H1 (cell line): Measurements from ENCODE around the gene EIF2B2. TPM values are rescaled to one million over a fixed set of nuclear protein-coding genes. Genes with fewer than 3 reads are reported as not detected.
A peak's percentile ranks its signal among the peaks of the same experiment; 100 is the strongest.

Source experiments
- CTCF ChIA-PET: fragments of 300-600 bp; sonication (Branson Sonifier 250); formaldehyde crosslinking; loops from one replicate; lab custom pipeline; 2021; ENCODE audit not compliant: partially characterized antibody; lab: Charles Lee
- POLR2A ChIA-PET: fragments of 300-600 bp; sonication (Branson Sonifier 250); formaldehyde crosslinking; loops from one replicate; lab custom pipeline; 2021; ENCODE audit warnings: inconsistent platforms; ENCODE audit not compliant: partially characterized antibody; lab: Charles Lee
- DNase-seq, 2 experiments: peaks; one replicate each; pipeline versions ENCODE4 v3.0.0 to v3.0.0-alpha.2; 2010 to 2022; ENCODE audit warnings: low spot score in 2 of 2, low read depth in 1 of 2, mixed read lengths in 1 of 2
- FAIRE-seq: peaks from 2 replicates; lab custom pipeline; 2011; peaks lifted over from hg19 to GRCh38; lab: Jason Lieb, UNC
- H2AFZ ChIP-seq: 2 replicates; pipeline ENCODE4 v1.8.1; 2012; ENCODE audit warnings: low read length, inconsistent platforms
- H2AK5ac ChIP-seq: 2 replicates; pipeline ENCODE4 v1.6.1; 2013; ENCODE audit warnings: low read depth, low read length
- H2BK120ac ChIP-seq: replicated peaks from 2 replicates; pipeline ENCODE3; 2013; ENCODE audit warnings: low read depth, low read length, inconsistent platforms
- H2BK12ac ChIP-seq: 2 replicates; pipeline ENCODE4 v1.6.1; 2013; ENCODE audit warnings: low read depth, low read length
- H2BK15ac ChIP-seq: 2 replicates; pipeline ENCODE4 v1.6.1; 2013; ENCODE audit warnings: low read length
- H2BK20ac ChIP-seq: 2 replicates; pipeline ENCODE4 v1.6.1; 2013; ENCODE audit warnings: low read length
- H2BK5ac ChIP-seq: 2 replicates; pipeline ENCODE4 v1.6.1; 2013; ENCODE audit warnings: low read depth, low read length
- H3K14ac ChIP-seq: 2 replicates; pipeline ENCODE4 v1.6.1; 2013; ENCODE audit warnings: inconsistent platforms; ENCODE audit not compliant: insufficient read length
- H3K18ac ChIP-seq: 2 replicates; pipeline ENCODE4 v1.6.1; 2013; ENCODE audit warnings: low read length; ENCODE audit errors: extremely low read depth
- H3K23ac ChIP-seq: 2 replicates; pipeline ENCODE4 v1.6.1; 2013; ENCODE audit warnings: inconsistent platforms; ENCODE audit not compliant: insufficient read length
- H3K23me2 ChIP-seq: 2 replicates; pipeline ENCODE4 v1.6.1; 2013; ENCODE audit warnings: low read depth, low read length
- H3K27ac ChIP-seq: 2 replicates; pipeline ENCODE4 v1.6.1; 2011; ENCODE audit warnings: low read depth, low read length, inconsistent platforms
- H3K27me3 ChIP-seq, 4 experiments: replicated peaks in 1 of 4; 1 replicate in 1 of 4; 2 replicates in 3 of 4; pipeline versions ENCODE4 v1.6.1 to v1.8.1; 2011 to 2013; ENCODE audit warnings: low read length in 3 of 4, mild to moderate bottlenecking in 3 of 4, inconsistent platforms in 2 of 4, mixed read lengths in 2 of 4, moderate library complexity in 1 of 4; ENCODE audit not compliant: control insufficient read depth in 3 of 4, insufficient read depth in 3 of 4; ENCODE audit errors: extremely low read depth in 1 of 4
- H3K36me3 ChIP-seq, 4 experiments: 2 replicates each; pipeline versions ENCODE4 v1.6.1 to v1.8.1; 2011 to 2013; ENCODE audit warnings: mild to moderate bottlenecking in 4 of 4, low read length in 3 of 4, moderate library complexity in 2 of 4, control low read depth in 1 of 4, inconsistent platforms in 1 of 4; ENCODE audit not compliant: insufficient read depth in 4 of 4, control insufficient read depth in 2 of 4
- H3K4ac ChIP-seq: replicated peaks from 2 replicates; pipeline ENCODE3; 2013; ENCODE audit warnings: low read length, low read depth, mixed read lengths, inconsistent platforms; ENCODE audit not compliant: insufficient read length
- H3K4me1 ChIP-seq, 4 experiments: replicated peaks in 1 of 4; 1 replicate in 1 of 4; 2 replicates in 3 of 4; pipeline versions ENCODE4 v1.6.1 to v1.8.1; 2011 to 2013; ENCODE audit warnings: low read length in 3 of 4, inconsistent platforms in 2 of 4, mixed read lengths in 1 of 4; ENCODE audit not compliant: insufficient read depth in 4 of 4, control insufficient read depth in 3 of 4
- H3K4me2 ChIP-seq, 2 experiments: 2 replicates each; pipeline versions ENCODE4 v1.6.1 to v1.8.1; 2011 to 2013; ENCODE audit warnings: low read depth in 2 of 2, low read length in 2 of 2, control low read depth in 1 of 2, inconsistent platforms in 1 of 2, mild to moderate bottlenecking in 1 of 2; ENCODE audit not compliant: insufficient read depth in 1 of 2
- H3K4me3 ChIP-seq, 4 experiments: fragments of 200-600, 300-600 bp in 1 of 4; sonication (generic), shearing (Covaris generic), sonication (Bioruptor Twin) in 1 of 4; 2 replicates each; pipeline versions ENCODE4 v1.5.1 to v1.8.1; 2011 to 2016; ENCODE audit warnings: low read length in 4 of 4, low read depth in 3 of 4, control low read depth in 2 of 4, inconsistent platforms in 2 of 4, mild to moderate bottlenecking in 2 of 4, mixed read lengths in 1 of 4, moderate library complexity in 1 of 4; ENCODE audit not compliant: insufficient read depth in 2 of 4; ENCODE audit errors: extremely low read depth in 1 of 4
- H3K56ac ChIP-seq: replicated peaks from 2 replicates; pipeline ENCODE3; 2013; ENCODE audit warnings: low read depth, mild to moderate bottlenecking, mixed read lengths, low read length, inconsistent platforms; ENCODE audit not compliant: insufficient read length
- H3K79me1 ChIP-seq: 2 replicates; pipeline ENCODE4 v1.6.1; 2013; ENCODE audit warnings: low read depth, low read length, control low read depth
- H3K79me2 ChIP-seq, 2 experiments: 2 replicates each; pipeline versions ENCODE4 v1.6.1 to v1.8.1; 2012 to 2013; ENCODE audit warnings: low read length in 2 of 2, mild to moderate bottlenecking in 2 of 2, inconsistent platforms in 1 of 2; ENCODE audit not compliant: insufficient read depth in 2 of 2, control insufficient read depth in 1 of 2
- H3K9ac ChIP-seq, 4 experiments: replicated peaks in 1 of 4; 1 replicate in 1 of 4; 2 replicates in 3 of 4; pipeline versions ENCODE4 v1.6.1 to v1.8.1; 2011 to 2013; ENCODE audit warnings: low read depth in 3 of 4, low read length in 3 of 4, control low read depth in 2 of 4, mild to moderate bottlenecking in 2 of 4, moderate library complexity in 2 of 4, inconsistent platforms in 1 of 4; ENCODE audit errors: extremely low read depth in 1 of 4
- H3K9me3 ChIP-seq, 2 experiments: 2 replicates each; pipeline versions ENCODE4 v1.6.1 to v1.8.1; 2012 to 2013; ENCODE audit warnings: mild to moderate bottlenecking in 2 of 2, moderate library complexity in 2 of 2, control low read depth in 1 of 2, inconsistent platforms in 1 of 2, low read depth in 1 of 2, low read length in 1 of 2, mixed read lengths in 1 of 2; ENCODE audit not compliant: insufficient read depth in 2 of 2
- H4K20me1 ChIP-seq, 2 experiments: replicated peaks in 1 of 2; 2 replicates each; pipeline versions ENCODE3 to v1.8.1; 2011 to 2013; ENCODE audit warnings: inconsistent platforms in 2 of 2, low read length in 2 of 2, mild to moderate bottlenecking in 1 of 2; ENCODE audit not compliant: insufficient read depth in 2 of 2, control insufficient read depth in 1 of 2
- H4K5ac ChIP-seq: 2 replicates; pipeline ENCODE4 v1.6.1; 2013; ENCODE audit warnings: low read length, low read depth, mixed read lengths, inconsistent platforms; ENCODE audit not compliant: insufficient read length
- H4K8ac ChIP-seq: 2 replicates; pipeline ENCODE4 v1.8.0; 2013; ENCODE audit warnings: mild to moderate bottlenecking, moderate library complexity, low read length, inconsistent platforms; ENCODE audit not compliant: insufficient read depth; ENCODE audit errors: extremely low read depth
- H4K91ac ChIP-seq: replicated peaks from 2 replicates; pipeline ENCODE3; 2013; ENCODE audit warnings: low read length, mixed read lengths, inconsistent platforms; ENCODE audit not compliant: insufficient read length
- BRCA1 ChIP-seq: IDR thresholded peaks from 2 replicates; pipeline ENCODE4 v1.6.1; 2012; ENCODE audit warnings: low read depth, low read length, improper control_type of control experiment
- CBX5 ChIP-seq: fragments of 300-800, 300-1000 bp; sonication (generic); IDR thresholded peaks from 2 replicates; pipeline ENCODE4 v1.7.1; 2016; ENCODE audit warnings: antibody characterized with exemption, low read length, low read depth
- CBX8 ChIP-seq: fragments of 300-800, 300-1000 bp; sonication (generic); IDR thresholded peaks from 2 replicates; pipeline ENCODE4 v1.7.1; 2016; ENCODE audit warnings: low read depth, low read length, borderline replicate concordance
- CREB1 ChIP-seq: IDR thresholded peaks from 2 replicates; pipeline ENCODE4 v1.6.1; 2012; ENCODE audit warnings: inconsistent platforms
- EP300 ChIP-seq, 2 experiments: IDR thresholded peaks; 1 replicate in 1 of 2; 2 replicates in 1 of 2; pipeline ENCODE4 v1.6.1; 2011 to 2012; ENCODE audit warnings: low read depth in 2 of 2, low read length in 2 of 2, mild to moderate bottlenecking in 2 of 2, borderline replicate concordance in 1 of 2, inconsistent platforms in 1 of 2, moderate library complexity in 1 of 2
- GABPA ChIP-seq: IDR thresholded peaks from 2 replicates; pipeline ENCODE4 v1.6.1; 2011; ENCODE audit warnings: mild to moderate bottlenecking, low read length, moderate library complexity, borderline replicate concordance; ENCODE audit not compliant: insufficient read depth
- SUZ12 ChIP-seq: fragments of 200-600 bp; sonication (generic); IDR thresholded peaks from 2 replicates; pipeline ENCODE4 v1.6.1; 2012; ENCODE audit warnings: mild to moderate bottlenecking, inconsistent platforms, low read length, moderate library complexity, mixed read lengths
- TAF1 ChIP-seq: IDR thresholded peaks from 2 replicates; pipeline ENCODE4 v1.6.1; 2011; ENCODE audit warnings: mild to moderate bottlenecking, low read depth, low read length
- WGBS, 2 experiments: shearing (Covaris generic) in 1 of 2; methylation state at CpG; one replicate each; pipeline versions ENCODE4 v1.1.6 to v1.1.7; 2013 to 2015; ENCODE audit warnings: low lambda C conversion rate in 2 of 2, mixed read lengths in 2 of 2, inconsistent platforms in 1 of 2, low coverage in 1 of 2, missing lambda C conversion rate in 1 of 2; ENCODE audit not compliant: insufficient replicate concordance in 2 of 2, insufficient coverage in 1 of 2, insufficient read length in 1 of 2; ENCODE audit errors: extremely low coverage in 1 of 2, missing lambda C conversion rate in 1 of 2; 5-methylcytosine and 5-hydroxymethylcytosine counted together
- polyA plus RNA-seq, 7 experiments: library from polyadenylated mRNA; depleted of rRNA in 3 of 7; stranded (reverse) in 5 of 7; unstranded in 2 of 7; fragments of >200 nt in 5 of 7; fragments of 200-250 nt in 2 of 7; gene quantifications; 1 replicate in 5 of 7; 2 replicates in 1 of 7; 4 replicates in 1 of 7; pipeline versions ENCODE4 v1.2.1 to v1.2.3, GENCODE V29; 2011 to 2013; ENCODE audit warnings: missing spikeins in 2 of 7, mixed read lengths in 2 of 7
- total RNA-seq: library from RNA; stranded (reverse); fragmentation: NEBNext Ultra II Directional; extraction: Animal tissue kit (Norgen Biotek cat#: 25700); gene quantifications from 2 replicates; pipeline ENCODE4 v1.2.1, GENCODE V29; 2021

Gene EIF2B2
- total and polyA plus RNA-seq, 2 of the 8 experiments (the other 6 are each of a cell fraction or from before 2014, with no cell fraction given): 42.6 to 79.9 TPM

- Histone ChIP-seq H3K4ac (no peak overlapping the region), H3K18ac (no peak overlapping the region; the same call in 1 of the 2 replicates), H4K8ac (no peak overlapping the region; the same call in 1 of the 2 replicates), H3K4me3 (no peak overlapping the region), H3K14ac (no peak overlapping the region), H4K20me1 (no peaks in the 10 kb centered on the region), H3K23ac (no peak overlapping the region), H2BK20ac (no peak overlapping the region), H2BK15ac (no peak overlapping the region; the same call in 1 of the 2 replicates), H4K5ac (no peak overlapping the region), H3K56ac (no peak overlapping the region), H2BK5ac (0 out of 2 replicates have a peak overlapping the region, but pooled peaks have one; percentile 66), H2BK120ac (no peak overlapping the region), H3K36me3 (no peaks in the 10 kb centered on the region), H3K79me1 (no peaks in the 10 kb centered on the region), H2BK12ac (0 out of 2 replicates have a peak overlapping the region, but pooled peaks have one; percentile 50), H3K79me2 (no peaks in the 10 kb centered on the region), H3K4me2 (no peak overlapping the region), H3K23me2 (no peaks in the 10 kb centered on the region), H3K9ac (no peak overlapping the region), H3K27ac (no peak overlapping the region), H2AFZ (peak overlapping the region; percentile 87; the same call in 1 of the 2 replicates), H3K9me3 (no peaks in the 10 kb centered on the region), H3K27me3 (peaks cover 0 to 2% (median 0%) of the 10 kb centered on the region in 4 experiments; a peak in 1 of 7 replicates), H2AK5ac (no peak overlapping the region), H3K4me1 (peaks cover 0 to 31% (median 24%) of the 10 kb centered on the region in 4 experiments; a peak in 6 of 7 replicates), H4K91ac (peak overlapping the region; percentile 33)
- CTCF ChIA-PET: interaction anchor here (0.5 to 4.5 kb wide), 14 partner anchors 11 to 987 kb away, joined by 3 to 30 read pairs (median 6); partner anchors contain the start of genes EIF2B2 and ZC2HC1C
- FAIRE-seq: no peak
- TF ChIP-seq CBX8 (no peak), BRCA1 (no peak), SUZ12 (no peak), CREB1 (no peak), EP300 (IDR thresholded peaks at IDR 0.05; ENCODE audit: borderline replicate concordance in 1 of 2, low read depth in 2 of 2, low read length in 2 of 2) (no peak), GABPA (no peak), TAF1 (no peak), CBX5 (no peak)
- DNase-seq: no peak
- 98% methylated on average over 9 of the region's 9 CpGs; no CpG with 5 or more reads in 1 of the 2 experiments for WGBS, 2 experiments
- POLR2A ChIA-PET: interaction anchor here (0.6 to 1.5 kb wide), 6 partner anchors 16 to 1118 kb away, joined by 3 read pairs; no protein-coding TSS in a partner anchor
These were observed 21.3 kb upstream of the EIF2B2 start for GRCh38 chr14:74981462-74981782.
